NCI-H146 (cell line): ENCODE measurements around the gene BEAN1.
"Not testable (repeated sequence)": the region's sequence is repeated elsewhere in the genome, so short reads cannot be mapped to it uniquely, and the experiment has no call there.

Experiments
- DNase-seq: peaks from one replicate; lab custom pipeline; 2025; lab: John Stamatoyannopoulos, UW

Gene BEAN1

DNA sequence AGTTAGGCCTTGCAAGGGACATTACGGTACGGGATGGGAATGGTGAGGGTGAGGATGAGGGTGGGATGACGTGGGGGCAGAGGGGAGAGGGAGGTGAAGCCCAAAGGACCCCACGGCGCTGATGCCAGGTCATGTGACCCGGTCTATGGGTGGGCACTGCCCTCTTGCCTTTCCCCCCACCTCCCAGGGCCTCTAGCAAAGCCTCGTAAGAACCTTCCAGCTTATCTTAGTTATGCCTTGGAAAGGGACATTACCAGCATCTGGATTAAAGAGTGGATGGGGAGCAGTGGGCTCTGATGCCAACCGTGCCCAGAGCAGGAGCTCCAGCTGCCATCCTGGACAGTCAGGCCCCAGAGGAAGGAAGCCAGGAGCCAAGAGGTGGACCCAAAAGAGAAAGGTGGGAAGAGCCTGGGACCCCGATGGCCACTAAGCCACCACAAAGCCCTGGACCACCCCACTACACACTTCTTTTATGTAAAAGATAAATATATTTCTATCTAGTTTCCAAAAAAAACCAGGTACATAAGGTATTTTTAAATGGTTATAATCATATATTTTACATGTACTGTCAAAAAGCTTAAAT, 81.9 kb downstream of the BEAN1 start:
- no peak for DNase-seq

DNA sequence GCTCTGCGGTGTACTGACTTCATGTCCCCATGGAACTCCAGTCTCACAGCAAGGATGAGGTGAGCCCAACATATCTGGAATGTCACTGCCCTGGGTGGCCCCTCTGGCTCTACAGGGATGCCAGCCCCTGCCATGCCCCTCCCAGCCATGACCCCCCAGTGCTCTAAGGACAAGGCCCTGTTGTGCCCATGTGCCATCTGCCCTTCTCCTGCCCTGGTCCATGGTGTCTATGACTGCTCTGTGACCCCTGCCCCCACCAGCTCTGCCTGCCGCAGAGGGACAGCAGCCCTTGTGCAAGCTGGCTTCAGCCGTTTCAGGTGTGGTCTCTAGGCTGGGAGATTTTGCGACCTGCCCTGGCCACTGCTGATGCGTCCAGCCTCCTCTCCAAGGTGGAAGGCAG, 82.5 kb downstream of the BEAN1 start:
- no peak for DNase-seq

DNA sequence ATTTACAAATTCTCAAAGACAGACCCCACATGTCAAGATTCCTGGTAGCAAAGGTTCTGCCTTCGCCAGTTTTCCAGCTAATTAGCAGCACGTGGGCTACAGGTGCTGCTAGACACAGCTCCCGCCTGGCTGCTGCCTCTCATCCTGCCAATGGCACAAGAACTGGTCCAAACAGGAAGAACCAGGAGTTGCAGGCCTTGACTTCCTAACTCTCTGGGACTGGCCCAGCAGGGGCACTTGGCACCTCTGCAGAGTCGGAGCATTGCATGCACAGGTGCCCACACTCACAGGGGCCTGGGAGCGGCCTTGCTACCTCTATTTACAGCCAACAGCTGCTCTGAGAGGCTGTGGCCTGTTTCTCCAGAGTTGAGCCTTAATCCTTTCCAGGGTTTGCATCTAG, 83.2 kb downstream of the BEAN1 start:
- no peak for DNase-seq

DNA sequence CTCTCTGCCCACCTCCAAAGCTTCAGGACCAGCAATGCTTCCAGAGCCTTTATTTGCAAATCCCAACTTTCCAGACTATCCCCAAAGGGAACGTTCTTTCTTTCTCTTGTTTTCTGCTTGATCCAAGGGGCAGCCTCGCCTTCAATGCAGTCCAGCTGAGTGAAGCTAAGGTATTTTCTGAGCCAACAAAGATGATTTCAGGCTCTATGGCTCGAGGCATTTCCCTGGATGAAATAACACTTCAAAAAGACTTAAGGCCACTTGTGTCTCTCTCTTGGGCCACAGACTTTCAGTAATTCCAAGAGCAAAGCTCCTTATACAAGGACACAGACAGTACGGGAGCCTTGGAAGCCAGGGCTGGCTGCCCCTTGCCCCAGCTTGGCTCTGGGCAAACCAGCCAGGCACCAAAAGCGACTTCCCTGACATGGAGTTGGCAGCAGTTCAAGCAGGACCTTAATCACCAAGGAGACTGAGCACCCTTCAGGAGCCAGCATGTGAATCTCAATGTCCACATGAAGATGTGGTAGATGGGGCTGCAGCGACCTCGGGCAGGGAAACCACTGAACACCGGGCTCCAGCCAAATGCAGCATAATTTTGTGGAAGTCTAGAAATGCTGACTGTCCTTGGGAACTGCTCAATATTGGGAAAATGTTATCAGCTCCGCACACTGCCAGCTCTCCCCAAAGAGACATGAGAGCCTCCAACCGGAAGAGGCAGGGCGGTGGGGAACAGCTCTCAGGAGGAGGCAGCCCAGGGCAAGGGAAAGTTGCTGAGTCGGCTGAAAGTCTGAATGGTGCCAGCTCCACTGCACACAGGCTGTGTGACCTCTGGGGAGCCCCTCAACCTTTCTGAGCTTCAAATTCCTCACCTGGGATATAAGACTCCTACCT, 83.9 kb downstream of the BEAN1 start:
- DNase-seq, result no peak

DNA sequence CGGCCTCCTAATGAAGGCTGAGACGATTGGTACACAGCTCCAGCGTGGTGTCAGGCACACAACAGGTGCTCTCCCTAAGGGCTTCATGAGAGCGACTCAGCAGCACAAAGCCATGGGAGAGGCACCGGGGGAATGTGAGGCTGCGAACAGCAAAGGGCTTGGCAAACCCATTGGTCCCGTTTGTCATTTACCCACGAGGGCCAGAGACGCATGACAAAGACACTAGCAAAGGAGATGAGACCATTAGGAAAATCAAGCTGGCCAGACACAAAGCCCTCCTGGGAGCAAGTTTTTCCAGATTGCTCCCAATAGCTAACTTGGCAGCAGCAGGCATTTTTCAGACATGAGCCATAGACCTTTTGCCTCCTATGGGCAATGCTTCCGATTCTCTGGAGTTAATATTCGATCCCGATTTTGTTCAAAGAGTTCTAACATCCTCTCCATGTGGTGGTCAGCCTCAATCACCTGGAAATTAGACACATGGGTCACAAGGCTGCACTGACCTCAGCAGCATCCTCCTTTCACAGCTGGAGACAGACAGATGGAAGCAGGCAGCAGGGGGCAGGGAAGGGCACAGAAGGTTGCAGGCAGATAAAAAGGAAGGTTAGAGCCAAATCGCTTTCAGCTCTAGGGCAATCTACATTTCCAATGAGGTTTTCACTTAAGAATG, 84.6 kb downstream of the BEAN1 start:
- peak; percentile 65 for DNase-seq

DNA sequence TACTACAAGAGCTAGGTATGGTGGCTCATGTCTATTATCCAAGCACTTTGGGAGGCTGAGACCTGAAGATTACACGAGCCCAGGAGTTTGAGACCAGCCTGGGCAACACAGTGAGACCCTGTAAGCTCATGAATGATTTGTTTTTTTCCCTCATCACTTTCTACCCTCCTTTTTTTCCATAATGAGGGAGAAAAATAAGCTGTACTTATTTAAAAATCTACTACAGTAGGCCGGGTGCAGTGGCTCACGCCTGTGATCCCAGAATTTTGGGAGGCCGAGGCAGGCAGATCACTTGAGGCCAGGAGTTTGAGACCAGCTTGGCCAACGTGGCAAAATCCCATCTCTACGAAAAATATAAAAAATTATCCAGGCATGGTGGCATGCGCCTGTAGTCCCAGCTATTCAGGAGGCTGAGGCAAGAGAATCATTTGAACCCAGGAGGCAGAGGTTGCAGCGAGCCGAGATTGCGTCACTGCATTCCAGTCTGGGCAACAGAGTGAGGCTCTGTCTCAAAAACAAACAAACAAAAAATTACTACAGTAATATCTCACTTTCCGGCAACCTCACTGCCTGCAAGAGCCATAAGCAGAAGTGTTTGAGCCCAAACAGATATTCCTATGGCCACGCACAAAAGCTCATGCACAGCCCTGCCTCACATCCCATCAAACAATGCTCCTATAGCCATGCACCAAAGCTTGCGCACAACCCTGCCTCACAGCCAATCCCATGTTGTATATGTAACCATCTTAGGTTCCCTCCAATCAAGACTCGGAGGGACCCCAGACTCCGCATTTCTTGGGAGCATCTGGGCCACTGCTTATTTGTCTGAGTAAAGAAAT, 85.4 kb downstream of the BEAN1 start:
- DNase-seq, result no peak

DNA sequence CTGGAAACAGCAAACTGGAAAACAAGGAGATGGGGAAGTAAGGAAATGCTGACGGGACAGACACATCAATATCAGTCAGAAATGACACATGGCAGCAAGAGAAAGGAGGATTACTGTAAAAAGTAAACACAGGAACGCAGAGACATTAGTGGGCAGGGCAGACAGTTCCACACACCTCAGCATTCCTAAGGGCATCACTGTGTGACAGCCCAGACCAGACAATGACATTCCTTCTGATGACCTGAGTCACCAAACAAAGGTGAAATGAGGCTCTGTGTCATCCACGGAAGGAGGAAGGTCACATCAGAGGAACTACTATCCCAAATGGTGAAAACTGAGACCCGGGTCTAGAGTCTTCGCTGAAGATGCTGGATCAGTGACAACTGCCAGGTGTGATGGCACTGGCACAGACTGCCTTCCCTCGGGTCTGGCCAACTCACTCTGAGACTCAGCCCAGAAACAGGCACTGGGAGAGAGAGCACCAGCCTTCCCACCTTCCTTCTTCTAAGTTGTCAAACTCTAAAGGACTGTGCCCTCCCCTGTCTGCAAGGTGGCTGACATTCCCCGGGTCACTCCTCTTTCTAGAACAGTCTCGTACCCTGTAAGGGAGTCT, 86.1 kb downstream of the BEAN1 start:
- DNase-seq, result no peak

DNA sequence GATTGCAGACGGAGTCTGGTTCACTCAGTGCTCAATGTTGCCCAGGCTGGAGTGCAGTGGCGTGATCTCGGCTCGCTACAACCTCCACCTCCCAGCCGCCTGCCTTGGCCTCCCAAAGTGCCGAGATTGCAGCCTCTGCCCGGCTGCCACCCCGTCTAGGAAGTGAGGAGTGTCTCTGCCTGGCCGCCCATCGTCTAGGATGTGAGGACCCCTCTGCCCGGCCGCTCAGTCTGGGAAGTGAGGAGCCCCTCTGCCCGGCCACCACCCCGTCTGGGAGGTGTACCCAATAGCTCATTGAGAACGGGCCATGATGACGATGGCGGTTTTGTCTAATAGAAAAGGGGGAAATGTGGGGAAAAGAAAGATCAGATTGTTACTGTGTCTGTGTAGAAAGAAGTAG, 87.3 kb downstream of the BEAN1 start:
- not testable (repeated sequence) for DNase-seq

DNA sequence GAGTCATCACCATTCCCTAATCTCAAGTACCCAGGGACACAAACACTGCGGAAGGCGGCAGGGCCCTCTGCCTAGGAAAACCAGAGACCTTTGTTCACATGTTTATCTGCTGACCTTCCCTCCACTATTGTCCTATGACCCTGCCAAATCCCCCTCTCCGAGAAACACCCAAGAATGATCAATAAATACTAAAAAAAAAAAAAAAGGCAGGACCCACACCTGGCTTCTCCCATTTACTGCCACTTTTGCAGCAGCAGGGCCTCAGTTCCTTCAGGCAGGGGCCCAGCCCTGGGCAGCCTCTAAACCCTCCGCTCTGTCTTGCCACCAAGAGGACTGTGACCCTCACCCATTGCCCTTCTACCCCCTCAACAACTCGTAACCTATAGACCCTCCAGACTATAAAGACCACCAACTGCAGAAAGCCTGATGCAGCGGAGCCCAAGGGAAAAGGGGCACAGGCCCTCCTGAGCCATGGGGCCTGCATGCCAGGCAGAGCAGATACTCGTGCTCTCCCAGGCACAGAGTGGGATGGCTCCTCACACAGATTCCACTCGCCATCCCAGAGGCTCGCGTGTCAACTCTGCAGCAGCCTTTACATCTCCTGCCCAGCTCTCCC, 88.0 kb downstream of the BEAN1 start:
- not testable (repeated sequence) for DNase-seq

DNA sequence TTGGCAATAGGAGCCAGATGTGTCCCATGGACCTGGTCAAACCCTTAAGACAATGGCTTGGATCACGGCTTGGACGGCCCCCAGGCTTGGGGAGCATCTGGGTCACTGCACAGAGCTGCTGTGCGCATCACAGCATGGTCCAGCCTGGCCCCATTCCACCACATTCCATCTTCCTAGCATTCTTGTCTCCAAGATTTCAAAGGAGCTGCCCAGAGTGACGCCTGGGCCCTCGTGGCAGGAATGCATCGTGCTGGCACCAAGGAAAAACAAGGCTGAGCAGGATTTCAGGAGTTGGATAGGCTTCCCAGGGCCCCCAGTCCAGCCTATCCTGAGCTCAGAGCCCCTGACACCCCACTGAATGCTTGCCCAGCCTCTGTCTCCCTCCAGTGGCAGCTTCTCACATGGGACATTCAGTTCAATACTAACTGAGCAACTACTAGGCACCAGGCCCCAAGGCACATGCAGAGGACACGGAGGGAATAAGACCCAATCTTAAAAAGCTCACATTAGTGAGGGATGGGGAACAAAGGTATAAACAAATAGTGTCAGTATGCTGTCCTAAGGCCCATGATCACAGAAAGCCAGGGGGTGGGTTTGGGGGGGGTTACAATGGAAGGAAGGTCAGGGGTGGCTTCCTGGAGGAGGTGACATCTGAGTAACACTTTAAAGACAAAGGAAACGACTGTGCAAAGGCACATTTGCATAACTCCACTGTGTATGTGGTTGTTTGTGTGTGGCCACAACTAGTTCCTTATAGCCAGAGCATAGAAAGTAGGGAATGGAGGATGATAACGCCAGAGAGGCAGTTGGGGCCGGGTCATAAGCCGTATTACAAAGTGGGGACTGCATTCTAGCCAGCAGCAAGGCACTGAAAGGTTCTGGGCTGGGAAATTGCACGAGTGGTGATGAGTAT, 88.8 kb downstream of the BEAN1 start:
- DNase-seq, result no peak

DNA sequence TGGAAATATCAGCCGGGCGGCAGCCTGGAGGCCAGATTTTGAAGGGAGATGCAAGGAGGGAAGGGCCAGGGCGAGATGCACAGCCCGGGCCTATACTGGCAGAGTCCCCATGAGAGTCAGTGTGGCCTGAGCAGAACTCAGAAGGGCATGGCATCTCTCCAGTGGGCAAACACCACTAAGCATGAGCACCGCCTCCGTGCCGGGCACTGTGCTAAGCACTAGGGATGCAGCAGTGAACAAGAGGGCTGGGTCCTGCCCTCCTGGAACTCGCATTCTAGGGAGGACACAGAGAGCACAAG, 89.4 kb downstream of the BEAN1 start:
- no peak for DNase-seq

DNA sequence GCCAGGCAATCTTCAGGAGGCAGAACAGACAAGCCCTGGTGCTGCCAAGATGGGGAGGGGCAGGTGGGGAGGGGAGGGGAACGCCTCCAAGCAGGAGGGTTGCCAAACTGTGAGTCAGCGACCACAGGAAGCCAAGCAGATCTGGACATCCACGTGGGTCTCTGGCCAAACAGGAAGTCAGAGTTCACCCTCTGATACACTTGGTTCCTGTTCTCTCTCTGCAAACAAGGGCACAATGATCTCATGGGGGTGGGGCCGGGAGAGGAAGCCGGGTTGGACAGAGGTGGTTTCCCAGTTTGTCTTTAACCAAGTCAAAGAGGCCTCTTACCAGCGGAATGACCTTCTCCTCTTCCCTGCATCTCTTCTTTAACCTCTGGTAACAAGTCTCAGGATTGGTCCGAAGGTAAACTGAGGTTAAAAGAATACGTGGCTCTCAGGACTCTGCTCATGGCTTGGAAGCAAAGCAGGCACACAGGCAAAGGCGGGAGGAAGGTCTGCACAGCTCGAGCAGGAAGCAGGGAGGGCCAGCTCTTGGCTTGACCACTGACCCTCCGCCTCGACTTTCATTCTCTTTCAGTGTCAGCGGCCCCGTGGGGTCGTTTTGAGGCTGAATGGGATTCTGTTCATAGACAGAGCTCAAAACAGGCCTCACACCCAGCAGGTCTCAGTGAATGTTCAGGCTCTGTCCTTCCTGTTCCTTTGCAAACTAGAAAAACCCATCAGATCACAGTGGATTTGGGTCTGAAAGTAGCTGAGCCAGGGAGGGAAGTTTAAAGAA, 89.9 kb downstream of the BEAN1 start:
- peak; percentile 56 for DNase-seq

DNA sequence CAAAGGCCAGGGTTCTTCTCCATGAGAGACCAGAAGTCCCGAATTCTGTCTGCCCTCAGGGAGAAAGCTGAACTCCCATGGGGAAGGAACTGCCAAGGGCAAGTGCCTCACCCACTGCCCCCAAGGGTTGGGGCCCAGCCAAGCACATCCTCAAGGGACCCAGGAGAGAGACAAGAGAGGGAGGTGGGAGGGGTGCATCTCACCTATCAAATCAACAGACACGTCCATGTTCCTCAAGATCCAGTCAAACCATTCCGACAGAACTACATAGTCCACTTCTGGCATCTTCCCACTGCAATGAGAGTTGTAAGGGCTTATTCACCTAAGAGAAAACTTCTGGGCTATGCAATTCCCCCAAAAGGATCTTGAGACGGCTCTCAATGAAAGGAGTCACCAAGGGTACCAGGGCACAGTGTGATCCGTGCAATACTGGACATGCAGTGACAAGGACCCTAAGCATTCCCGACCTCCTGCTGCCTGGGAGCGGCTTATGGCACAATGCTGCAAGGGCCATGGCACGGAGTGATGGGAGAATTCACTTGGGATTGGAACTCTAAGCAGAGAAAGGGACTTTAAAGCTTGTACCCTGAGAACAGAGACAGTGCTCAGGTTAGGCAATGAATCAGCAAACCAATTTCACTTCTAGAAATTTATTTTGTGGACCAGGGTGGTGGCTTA, 90.6 kb downstream of the BEAN1 start:
- no peak for DNase-seq

DNA sequence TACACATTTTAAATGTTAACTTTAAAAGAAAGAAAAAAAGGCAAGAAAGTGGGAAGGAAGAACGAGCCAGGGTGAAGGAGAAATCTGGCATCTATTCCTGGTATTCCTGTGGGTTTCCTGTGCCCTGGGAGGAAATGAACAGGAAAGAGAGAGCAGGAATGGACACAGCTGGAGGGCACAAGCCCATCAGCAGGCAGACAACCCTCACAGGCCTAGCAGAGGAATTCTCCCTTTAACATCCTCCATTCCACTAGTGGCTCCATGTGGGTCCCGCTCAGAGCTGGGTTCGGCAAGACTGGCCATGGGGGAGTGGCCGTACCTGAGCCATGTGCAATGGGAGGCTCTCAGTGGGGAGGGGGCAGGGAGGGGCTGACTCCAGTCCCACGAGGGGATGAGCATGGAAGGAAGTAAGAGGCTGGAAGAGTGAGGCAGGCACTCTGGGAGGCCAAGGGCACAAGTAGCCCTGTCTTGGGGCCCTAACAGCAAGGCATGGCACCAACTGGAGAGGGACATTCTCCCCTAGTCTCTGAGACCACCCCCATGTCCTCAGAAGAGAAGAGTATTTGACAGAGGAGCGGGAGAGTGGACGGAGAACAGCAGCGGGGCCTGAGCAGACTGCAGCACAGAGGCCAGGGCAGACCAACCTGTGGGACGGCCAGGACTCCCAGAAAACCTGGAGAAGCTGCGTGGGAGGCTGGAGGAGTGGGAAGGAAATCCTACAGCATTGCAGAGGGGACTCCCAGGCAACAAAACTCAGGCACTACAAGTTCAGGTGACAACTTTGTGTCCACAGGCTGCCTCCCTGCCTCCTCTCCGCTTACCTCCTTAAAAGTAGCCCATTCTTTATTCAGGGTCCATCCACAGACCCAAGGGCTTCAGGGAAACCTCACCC, 92.6 kb downstream of the BEAN1 start:
- no peak for DNase-seq

DNA sequence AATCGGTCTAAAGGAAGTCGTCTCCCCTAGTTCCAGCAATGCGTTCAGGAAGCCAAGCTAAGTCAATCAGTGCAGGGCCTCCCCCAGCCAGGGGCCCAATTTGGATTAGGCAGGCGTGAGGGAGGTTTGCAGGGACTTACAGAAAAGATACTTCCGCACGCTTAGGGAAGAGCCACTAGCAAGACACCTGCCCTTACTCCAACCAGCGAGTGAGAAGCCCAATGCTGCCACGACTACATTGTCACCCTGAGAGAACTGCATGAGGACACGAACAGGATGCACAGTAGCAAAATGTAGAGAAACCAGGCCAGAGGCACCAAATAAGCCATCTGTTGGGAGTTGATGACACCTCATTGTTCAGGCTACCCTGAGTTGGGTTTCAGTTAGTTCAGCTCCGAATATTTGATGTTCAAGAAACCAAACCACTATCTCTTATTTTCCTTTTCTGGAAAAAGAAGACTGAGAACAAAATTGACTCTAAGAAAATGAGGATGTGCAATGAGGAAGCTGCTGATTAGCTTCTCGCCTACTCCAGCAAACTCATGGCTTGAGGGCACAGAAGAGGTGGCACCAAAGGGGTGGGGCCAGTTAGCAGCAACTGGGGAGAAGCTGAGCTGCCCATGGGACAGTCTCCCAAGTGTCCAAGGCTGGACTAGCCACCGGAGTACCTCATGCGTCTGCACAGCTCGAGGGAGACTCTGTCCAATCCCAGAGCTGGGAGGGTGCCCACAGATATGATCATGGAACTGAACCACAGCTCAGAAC, 93.5 kb downstream of the BEAN1 start:
- no peak for DNase-seq

DNA sequence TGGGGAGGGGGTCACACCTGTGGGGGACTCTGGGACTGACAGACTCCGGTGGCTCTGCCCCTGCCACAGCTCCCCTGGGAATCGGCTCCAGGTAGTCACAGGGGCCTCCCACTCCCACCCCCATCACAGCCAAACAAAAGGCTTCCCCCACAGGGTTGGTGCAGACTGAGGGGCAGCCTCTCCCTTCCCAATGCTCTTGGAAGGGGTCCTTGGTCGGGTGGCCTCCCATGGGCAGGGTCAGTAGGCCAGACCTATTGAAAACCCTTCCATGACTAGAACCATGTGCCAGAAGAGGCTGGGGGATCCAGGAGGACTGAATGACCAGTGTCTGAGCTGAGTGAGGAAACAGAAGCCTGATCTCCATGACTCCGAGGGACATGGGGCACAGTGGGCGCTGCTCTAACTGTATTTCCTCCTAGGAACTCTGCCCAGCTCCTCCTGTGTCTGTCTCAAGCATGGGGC, 94.2 kb downstream of the BEAN1 start:
- DNase-seq, result no peak
